Esophagus squamous epithelium (tissue), 5 donors: ENCODE measurements around the gene LIMK2. TPM values are rescaled to one million over a fixed set of nuclear protein-coding genes. Genes with fewer than 3 reads are reported as not detected.

Source experiments
- DNase-seq: peaks from one replicate; lab custom pipeline; 2025; lab: John Stamatoyannopoulos, UW
- H3K27ac ChIP-seq, 4 donors: fragments of 200-600 bp; sonication (generic); one replicate each; pipeline ENCODE4 v1.5.1; 2016 to 2019; ENCODE audit warnings: mild to moderate bottlenecking in 1 of 4
- H3K27me3 ChIP-seq, 4 donors: fragments of 200-600 bp; sonication (generic); 1 replicate in 3 of 4; 2 replicates in 1 of 4; pipeline versions ENCODE4 v1.5.1 to v1.6.0; 2017 to 2021; ENCODE audit warnings: antibody characterized with exemption in 1 of 4
- H3K36me3 ChIP-seq, 3 donors: fragments of 200-600 bp; sonication (generic); one replicate each; pipeline ENCODE4 v1.5.1; 2016 to 2019
- H3K4me1 ChIP-seq, 3 donors: fragments of 200-600 bp; sonication (generic); one replicate each; pipeline ENCODE4 v1.5.1; 2017 to 2019
- H3K4me3 ChIP-seq, 4 donors: fragments of 200-600 bp; sonication (generic); 1 replicate in 3 of 4; 2 replicates in 1 of 4; pipeline ENCODE4 v1.5.1; 2016 to 2019; ENCODE audit warnings: mild to moderate bottlenecking in 2 of 4, moderate library complexity in 1 of 4
- H3K9me3 ChIP-seq, 3 donors: fragments of 200-600 bp; sonication (generic); one replicate each; pipeline ENCODE4 v1.5.1; 2016 to 2019
- CTCF ChIP-seq, 6 experiments: fragments of 450-650 bp in 4 of 6; fragments of 200-600 bp in 2 of 6; sonication (generic) in 2 of 6; IDR thresholded peaks; one replicate each; pipeline ENCODE4 v1.5.1; 2016 to 2019; ENCODE audit warnings: antibody characterized with exemption in 6 of 6, mild to moderate bottlenecking in 4 of 6, moderate library complexity in 4 of 6
- POLR2A ChIP-seq, 4 donors: fragments of 450-650 bp; IDR thresholded peaks; one replicate each; pipeline ENCODE4 v1.6.1; 2017; ENCODE audit warnings: antibody characterized with exemption in 4 of 4, mild to moderate bottlenecking in 4 of 4, moderate library complexity in 3 of 4
- WGBS, 2 donors: methylation state at CpG; one replicate each; pipeline ENCODE4 v1.1.5; 2018; 5-methylcytosine and 5-hydroxymethylcytosine counted together
- intact Hi-C: fragments of 100-400 bp; cut with DNase I; formaldehyde crosslinking; loops from one replicate; pipeline ENCODE4 v1.15.0; 2022
- total RNA-seq, 4 donors: library from RNA; depleted of rRNA; stranded (reverse); fragments of >200 nt; gene quantifications; one replicate each; pipeline ENCODE4 v1.1.0, GENCODE V29; 2016
- donor health status: DM: yes; HTN: yes; CAD: no.

The LIMK2 gene
- total RNA-seq, 4 donors from 2014 or later, result 61.8 to 134 (median 109) TPM

DNA sequence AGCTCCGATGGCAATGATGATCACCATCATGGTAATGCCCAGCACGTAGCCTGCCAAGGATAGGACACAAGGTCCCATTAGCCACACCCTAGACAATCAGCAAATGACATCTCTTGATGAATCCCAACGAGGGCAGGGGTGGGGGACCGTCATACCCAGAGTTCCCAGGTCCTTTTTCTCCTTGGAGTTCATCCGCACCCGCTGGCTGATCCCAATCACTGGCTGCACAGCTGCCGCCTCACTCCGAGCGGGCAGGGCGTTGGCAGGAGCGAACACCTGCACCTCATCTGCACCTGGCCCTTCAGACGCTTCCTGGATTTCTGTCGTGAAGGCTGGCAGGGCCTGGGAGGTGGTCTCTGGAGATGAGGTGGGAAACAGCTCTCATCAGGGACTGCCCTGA is 77.2 kb downstream of the LIMK2 start:
- whole genome bisulfite sequencing, 2 donors, result 80 to 89% methylated on average over 6 to 7 of the region's 13 CpGs
- Histone ChIP-seq H3K27me3 (no peaks in the 10 kb centered on the region), H3K4me1 (peaks cover 27 to 83% (median 40%) of the 10 kb centered on the region in 3 donors), H3K36me3 (peaks cover 0 to 54% (median 8%) of the 10 kb centered on the region in 3 donors), H3K27ac (peak overlapping the region; percentile 90 to 99 (median 97)), H3K4me3 (peak overlapping the region; percentile 59 to 89 (median 72)), H3K9me3 (no peaks in the 10 kb centered on the region)
- TF ChIP-seq CTCF (IDR thresholded peaks at IDR 0.05) (no peak), POLR2A (IDR thresholded peaks at IDR 0.05) (no peak)
- intact Hi-C loops, result no loop called here
- DNase-seq, result no peak

GRCh38 chr22:31290494-31291471 is 78.7 kb downstream of the LIMK2 start:
- peaks cover 28 to 78% (median 35%) of the 10 kb centered on the region in 3 donors for H3K4me1 ChIP-seq
- H3K27me3 ChIP-seq, result no peaks in the 10 kb centered on the region
- 1% methylated on average over 29 to 34 of the region's 95 CpGs for WGBS, 2 donors
- intact Hi-C loops, result no loop called here
- no peaks in the 10 kb centered on the region for H3K9me3 ChIP-seq
- peak overlapping the region; percentile 59 to 89 (median 72) for H3K4me3 ChIP-seq
- H3K27ac ChIP-seq, result peak overlapping the region; percentile 90 to 99 (median 97)
- peak; percentile 89 for DNase-seq
- TF ChIP-seq POLR2A (IDR thresholded peaks at IDR 0.05) (peak in 3 of 4 donors; percentile 96 to 100 (median 97)), CTCF (IDR thresholded peaks at IDR 0.05) (peak in 1 of 6 experiments; percentile 3)
- peaks cover 0 to 39% (median 8%) of the 10 kb centered on the region in 3 donors for H3K36me3 ChIP-seq

- 0 to 1% methylated on average over 15 to 16 of the region's 20 CpGs for WGBS, 2 donors
- Histone ChIP-seq H3K4me1 (peaks cover 35 to 83% (median 40%) of the 10 kb centered on the region in 3 donors), H3K27ac (peak overlapping the region; percentile 90 to 99 (median 97)), H3K36me3 (peaks cover 0 to 30% (median 8%) of the 10 kb centered on the region in 3 donors), H3K27me3 (no peaks in the 10 kb centered on the region), H3K9me3 (no peaks in the 10 kb centered on the region), H3K4me3 (peak overlapping the region; percentile 59 to 89 (median 72))
- intact Hi-C loops, result no loop called here
- DNase-seq, result no peak
- TF ChIP-seq POLR2A (IDR thresholded peaks at IDR 0.05), result no peak
Observed at GRCh38 chr22:31291481-31292235, 79.6 kb downstream of the LIMK2 start.

GRCh38 chr22:31292236-31292989 is 80.3 kb downstream of the LIMK2 start, which contains the start of gene PIK3IP1:
PIK3IP1 (minus strand) TSS chr22:31292488; CDS start chr22:31292344, 144 bp downstream.
- peak; percentile 17 to 70 (median 63) for TF ChIP-seq CTCF (IDR thresholded peaks at IDR 0.05)
- TF ChIP-seq POLR2A (IDR thresholded peaks at IDR 0.05), result peak in 3 of 4 donors; percentile 95 to 97 (median 96)

More at GRCh38 chr22:31292236-31292989, 80.3 kb downstream of the LIMK2 start, which contains the start of gene PIK3IP1:
- Histone ChIP-seq H3K27ac (peak within 1 kb of the TSS; percentile 90 to 99 (median 97)), H3K4me3 (peak within 1 kb of the TSS; percentile 59 to 89 (median 72)), H3K9me3 (no peaks in the 10 kb centered on the region), H3K36me3 (peaks cover 0 to 23% (median 8%) of the 10 kb centered on the region in 3 donors), H3K27me3 (no peaks in the 10 kb centered on the region), H3K4me1 (peaks cover 40 to 89% (median 44%) of the 10 kb centered on the region in 3 donors)
- peak; percentile 51 for DNase-seq
- intact Hi-C loops, result no loop called here
- 23 to 37% methylated on average over 13 to 17 of the region's 19 CpGs for WGBS, 2 donors
